H1 (cell line): ENCODE data around the gene PPP1R7.

Source experiments
- EP300 ChIP-seq, 2 experiments: IDR thresholded peaks; 1 replicate in 1 of 2; 2 replicates in 1 of 2; pipeline ENCODE4 v1.6.1; 2011 to 2012; ENCODE audit warnings: low read depth in 2 of 2, low read length in 2 of 2, mild to moderate bottlenecking in 2 of 2, borderline replicate concordance in 1 of 2, inconsistent platforms in 1 of 2, moderate library complexity in 1 of 2
- YY1 ChIP-seq: IDR thresholded peaks from 2 replicates; pipeline ENCODE4 v1.6.1; 2011; ENCODE audit warnings: low read depth, mild to moderate bottlenecking, low read length

DNA sequence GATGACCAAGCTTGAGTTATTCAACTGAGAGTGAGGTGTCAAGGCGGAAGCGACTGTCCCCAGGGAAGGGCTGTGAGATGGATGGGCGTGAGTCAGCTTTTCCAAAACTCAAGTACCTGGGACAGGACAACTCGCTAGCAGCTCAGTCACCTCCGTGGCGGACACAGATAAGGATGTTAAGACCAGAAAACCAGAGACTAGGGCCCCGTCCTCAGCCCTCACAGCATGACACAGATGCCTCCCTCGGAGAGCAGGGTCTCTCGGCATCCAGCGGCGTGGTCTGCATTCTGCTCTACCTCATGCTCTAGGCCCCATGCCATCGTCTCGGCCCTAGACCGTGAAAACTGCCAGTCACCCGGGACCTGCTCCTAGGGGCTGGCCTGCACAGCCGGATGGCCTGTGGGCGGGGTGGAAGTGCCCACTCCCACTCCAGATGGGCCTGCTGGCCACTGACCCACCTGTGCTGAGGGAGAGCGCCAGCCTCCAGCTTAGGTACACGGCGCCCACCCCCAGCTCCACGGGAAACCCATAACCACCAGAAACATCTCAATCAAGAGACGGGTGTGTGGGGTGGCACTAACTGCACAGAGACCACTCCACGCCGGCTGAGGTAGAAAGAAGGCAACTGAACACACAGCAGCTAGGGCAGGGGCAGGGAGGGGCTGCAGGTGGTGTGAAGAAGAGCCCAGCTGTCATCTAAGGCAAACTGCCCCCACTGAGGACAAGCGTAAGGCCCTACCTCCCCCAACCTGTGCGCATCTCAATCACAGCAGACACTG, 78.0 kb downstream of the PPP1R7 start:
- TF ChIP-seq EP300 (IDR thresholded peaks at IDR 0.05; ENCODE audit: borderline replicate concordance in 1 of 2, low read depth in 2 of 2, low read length in 2 of 2) (no peak), YY1 (no peak)
